ENCODE measurements around the gene TAS1R3.
"Not testable (repeated sequence)": the region's sequence is repeated elsewhere in the genome, so short reads cannot be mapped to it uniquely, and the experiment has no call there.

Gene TAS1R3

GRCh38 chr1:1309251-1310108, 21.6 kb upstream of the TAS1R3 start:
- no peak for DNase-seq (ENCODE audit: low spot score)

GRCh38 chr1:1310109-1310385, 21.0 kb upstream of the TAS1R3 start:
- no peak for DNase-seq (ENCODE audit: low spot score)

- DNase-seq (ENCODE audit: low spot score), result no peak
Observed at GRCh38 chr1:1310476-1311053, 20.5 kb upstream of the TAS1R3 start.

- DNase-seq (ENCODE audit: low spot score), result no peak
Observed at GRCh38 chr1:1311107-1312104, 19.7 kb upstream of the TAS1R3 start.

- no peak for DNase-seq (ENCODE audit: low spot score)
Observed at GRCh38 chr1:1312450-1313314, 18.4 kb upstream of the TAS1R3 start.

- no peak for DNase-seq (ENCODE audit: low spot score)
Observed at GRCh38 chr1:1313500-1314236, 17.4 kb upstream of the TAS1R3 start.

- no peak for DNase-seq (ENCODE audit: low spot score)
Observed at GRCh38 chr1:1314237-1314586, 16.9 kb upstream of the TAS1R3 start.

GRCh38 chr1:1314678-1315335, 16.3 kb upstream of the TAS1R3 start:
- DNase-seq (ENCODE audit: low spot score), result no peak

- DNase-seq (ENCODE audit: low spot score), result no peak
Observed at GRCh38 chr1:1315435-1315954, 15.6 kb upstream of the TAS1R3 start.

- DNase-seq (ENCODE audit: low spot score), result not testable (repeated sequence)
Observed at GRCh38 chr1:1316199-1316598, 14.9 kb upstream of the TAS1R3 start.

- no peak for DNase-seq (ENCODE audit: low spot score)
Observed at GRCh38 chr1:1317420-1317819, 13.7 kb upstream of the TAS1R3 start.

- DNase-seq (ENCODE audit: low spot score), result peak; percentile 75
Observed at GRCh38 chr1:1318131-1318652, 12.9 kb upstream of the TAS1R3 start.

- no peak for DNase-seq (ENCODE audit: low spot score)
Observed at GRCh38 chr1:1318777-1319645, 12.1 kb upstream of the TAS1R3 start.

GRCh38 chr1:1319646-1319941, 11.5 kb upstream of the TAS1R3 start:
- no peak for DNase-seq (ENCODE audit: low spot score)

GRCh38 chr1:1320666-1321448, 10.2 kb upstream of the TAS1R3 start:
- no peak for DNase-seq (ENCODE audit: low spot score)

- no peak for DNase-seq (ENCODE audit: low spot score)
Observed at GRCh38 chr1:1321477-1321876, 9.6 kb upstream of the TAS1R3 start.

GRCh38 chr1:1322418-1322817, 8.7 kb upstream of the TAS1R3 start:
- DNase-seq (ENCODE audit: low spot score), result no peak

GRCh38 chr1:1322952-1323351, 8.1 kb upstream of the TAS1R3 start:
- no peak for DNase-seq (ENCODE audit: low spot score)

Measured in AG08395 (cell line).